Brain microvascular endothelial cell (primary cell): ENCODE results near the gene PLCD3.

ENCODE experiments used
- DNase-seq: peaks from one replicate; pipeline ENCODE4 v3.0.0-alpha.2; 2020
- H3K27ac ChIP-seq: fragments of 250-450 bp; sonication (Bioruptor Pico); 2 replicates; pipeline ENCODE4 v1.5.1; 2020; ENCODE audit warnings: mild to moderate bottlenecking, moderate library complexity
- H3K27me3 ChIP-seq: fragments of 250-450 bp; sonication (Bioruptor Pico); replicated peaks from 2 replicates; pipeline ENCODE4 v1.5.1; 2020; ENCODE audit warnings: mild to moderate bottlenecking
- H3K36me3 ChIP-seq: fragments of 250-450 bp; sonication (Bioruptor Pico); replicated peaks from 2 replicates; pipeline ENCODE4 v1.5.1; 2020; ENCODE audit warnings: mild to moderate bottlenecking
- H3K4me3 ChIP-seq: 2 replicates; pipeline ENCODE4 v1.5.1; 2011; ENCODE audit warnings: low read depth, mild to moderate bottlenecking, control low read depth, low read length, moderate library complexity
- in situ Hi-C: cut with HindIII; loops from 2 replicates; pipeline ENCODE4 v1.10.0; 2017; ENCODE audit warnings: low sequenced_read_pairs, low pct_ligation_motif_present
- TF ChIP-seq, protein P1 (sequence below): IDR thresholded peaks from 2 replicates; pipeline ENCODE4 v1.5.1; 2011; ENCODE audit warnings: low read depth, mild to moderate bottlenecking, moderate library complexity, low read length, control low read depth, inconsistent platforms; ENCODE audit errors: missing control alignments

Gene PLCD3

DNA sequence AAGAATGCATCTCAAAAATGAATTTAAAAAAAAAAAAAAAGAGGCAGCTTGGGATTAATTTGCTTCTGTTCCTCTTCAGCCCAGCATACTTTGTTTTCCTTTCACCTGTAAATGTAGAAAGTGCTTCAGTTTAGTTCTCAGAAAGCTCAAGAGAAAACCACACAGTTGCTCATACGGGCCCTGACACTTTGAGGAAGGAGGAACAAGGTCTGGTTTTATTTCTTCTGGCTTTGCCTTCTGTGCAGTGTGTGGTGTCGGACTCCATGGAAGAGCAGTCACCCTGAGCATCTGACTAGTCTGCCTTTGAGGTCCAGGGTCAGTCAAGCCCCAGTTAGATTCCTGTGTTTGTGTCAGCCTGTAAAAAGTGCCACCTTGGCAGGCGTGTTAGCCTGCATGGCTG lies 43.6 kb downstream of the PLCD3 start:
- Histone ChIP-seq H3K36me3 (peaks cover 52% of the 10 kb centered on the region), H3K4me3 (no peak overlapping the region), H3K27me3 (no peaks in the 10 kb centered on the region), H3K27ac (no peak overlapping the region)
- TF ChIP-seq, protein P1, sequence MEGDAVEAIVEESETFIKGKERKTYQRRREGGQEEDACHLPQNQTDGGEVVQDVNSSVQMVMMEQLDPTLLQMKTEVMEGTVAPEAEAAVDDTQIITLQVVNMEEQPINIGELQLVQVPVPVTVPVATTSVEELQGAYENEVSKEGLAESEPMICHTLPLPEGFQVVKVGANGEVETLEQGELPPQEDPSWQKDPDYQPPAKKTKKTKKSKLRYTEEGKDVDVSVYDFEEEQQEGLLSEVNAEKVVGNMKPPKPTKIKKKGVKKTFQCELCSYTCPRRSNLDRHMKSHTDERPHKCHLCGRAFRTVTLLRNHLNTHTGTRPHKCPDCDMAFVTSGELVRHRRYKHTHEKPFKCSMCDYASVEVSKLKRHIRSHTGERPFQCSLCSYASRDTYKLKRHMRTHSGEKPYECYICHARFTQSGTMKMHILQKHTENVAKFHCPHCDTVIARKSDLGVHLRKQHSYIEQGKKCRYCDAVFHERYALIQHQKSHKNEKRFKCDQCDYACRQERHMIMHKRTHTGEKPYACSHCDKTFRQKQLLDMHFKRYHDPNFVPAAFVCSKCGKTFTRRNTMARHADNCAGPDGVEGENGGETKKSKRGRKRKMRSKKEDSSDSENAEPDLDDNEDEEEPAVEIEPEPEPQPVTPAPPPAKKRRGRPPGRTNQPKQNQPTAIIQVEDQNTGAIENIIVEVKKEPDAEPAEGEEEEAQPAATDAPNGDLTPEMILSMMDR: no peak
- in situ Hi-C loops: no loop called here
- no peak for DNase-seq

DNA sequence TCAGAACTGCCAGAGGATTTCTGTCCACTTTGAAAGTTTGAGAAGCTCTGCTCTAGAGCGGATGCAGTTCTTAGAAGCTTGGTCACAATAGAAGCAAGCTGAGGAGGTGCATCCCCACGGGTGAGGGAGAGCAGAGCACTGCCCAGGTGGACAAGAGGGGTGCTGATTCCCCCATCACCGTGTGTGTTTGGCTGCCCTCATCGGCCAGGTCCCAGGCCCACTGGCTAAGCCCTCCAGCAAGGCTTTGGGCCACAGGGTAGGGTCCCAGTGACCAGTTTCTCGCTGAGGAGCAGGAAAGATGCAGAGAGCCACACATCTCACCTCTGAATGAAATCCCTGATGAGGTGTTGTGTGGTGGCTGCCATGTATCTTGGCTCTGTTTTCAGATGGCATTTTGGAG lies 44.3 kb downstream of the PLCD3 start:
- no peak for DNase-seq
- Histone ChIP-seq H3K27me3 (no peaks in the 10 kb centered on the region), H3K36me3 (peaks cover 55% of the 10 kb centered on the region), H3K4me3 (no peak overlapping the region), H3K27ac (no peak overlapping the region)
- in situ Hi-C loops: no loop called here
- TF ChIP-seq, protein P1: no peak

DNA sequence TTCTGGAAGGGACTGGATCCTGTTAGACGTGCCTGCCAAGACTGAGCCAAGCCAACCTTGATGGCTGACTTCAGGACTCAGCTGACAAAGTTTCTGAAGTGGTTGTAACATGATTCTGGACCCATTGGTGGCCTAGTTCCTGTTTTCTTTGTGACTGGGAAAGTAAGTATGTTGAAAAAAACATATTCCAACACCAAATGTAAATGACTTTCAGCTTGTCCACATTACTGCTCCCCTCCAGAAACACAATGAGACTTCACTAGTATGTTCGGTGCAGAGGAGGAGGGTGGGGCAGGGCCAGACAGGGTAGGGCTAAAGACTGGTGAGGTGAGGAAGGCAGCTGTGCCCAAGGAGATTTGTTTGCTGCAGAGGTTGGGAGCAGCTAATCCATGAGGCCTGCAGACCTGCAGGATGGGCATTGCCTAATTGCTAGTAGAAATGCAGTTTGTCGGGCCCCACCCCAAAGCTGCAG lies 44.8 kb downstream of the PLCD3 start:
- H3K36me3 ChIP-seq: peaks cover 59% of the 10 kb centered on the region
- in situ Hi-C loops: no loop called here
- H3K27me3 ChIP-seq: no peaks in the 10 kb centered on the region
- no peak overlapping the region for H3K27ac ChIP-seq
- peak; percentile 38 for DNase-seq
- no peak overlapping the region for H3K4me3 ChIP-seq
- TF ChIP-seq, protein P1: no peak

DNA sequence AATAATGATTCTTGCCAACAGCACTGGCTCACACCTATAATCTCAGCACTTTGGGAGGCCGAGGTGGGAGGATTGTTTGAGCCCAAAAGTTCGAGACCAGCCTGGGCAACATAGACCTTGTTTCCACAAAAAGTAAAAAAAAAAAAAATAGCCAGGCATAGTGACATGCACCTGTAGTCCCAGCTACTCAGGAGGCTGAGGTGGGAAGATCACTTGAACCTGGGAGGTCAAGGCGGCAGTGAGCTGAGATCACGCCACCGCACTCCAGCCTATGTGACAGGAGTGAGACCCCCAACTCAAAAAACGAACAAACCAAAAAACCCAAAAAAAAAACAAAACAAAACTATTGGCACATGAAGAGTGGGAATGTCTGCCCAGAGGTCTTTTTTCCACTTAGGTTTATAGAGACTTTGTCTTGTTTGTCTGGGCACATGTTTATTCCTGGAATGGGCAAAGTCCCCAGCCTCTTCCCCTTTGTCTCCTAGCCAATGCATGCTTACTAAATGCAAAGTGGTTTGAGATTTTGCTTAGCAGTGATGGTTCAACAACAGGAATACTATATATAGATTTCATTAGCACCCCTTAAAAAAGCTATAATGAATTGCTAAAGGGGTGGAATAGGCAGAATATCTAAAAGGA lies 45.3 kb downstream of the PLCD3 start:
- no peak overlapping the region for H3K27ac ChIP-seq
- in situ Hi-C loops: no loop called here
- no peaks in the 10 kb centered on the region for H3K27me3 ChIP-seq
- DNase-seq: no peak
- H3K36me3 ChIP-seq: peaks cover 62% of the 10 kb centered on the region
- no peak overlapping the region for H3K4me3 ChIP-seq
- TF ChIP-seq, protein P1: no peak

DNA sequence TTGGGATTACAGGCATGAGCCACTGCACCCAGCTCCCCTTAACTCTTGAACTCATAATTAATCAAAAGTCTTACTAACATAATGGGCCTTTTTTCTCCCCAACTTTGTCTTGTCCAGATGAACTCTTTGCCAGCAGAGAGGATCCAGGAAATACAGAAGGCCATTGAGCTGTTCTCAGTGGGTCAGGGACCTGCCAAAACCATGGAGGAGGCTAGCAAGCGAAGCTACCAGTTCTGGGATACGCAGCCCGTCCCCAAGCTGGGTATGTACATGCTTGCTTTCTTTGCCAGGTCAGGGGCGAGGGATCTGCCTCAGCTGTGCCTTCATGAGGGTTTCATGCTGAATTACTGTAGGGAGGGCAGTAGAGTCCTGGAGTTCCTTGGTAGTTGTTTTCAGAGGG lies 45.9 kb downstream of the PLCD3 start:
- TF ChIP-seq, protein P1: no peak
- Histone ChIP-seq H3K27me3 (no peaks in the 10 kb centered on the region), H3K36me3 (peaks cover 64% of the 10 kb centered on the region), H3K4me3 (no peak overlapping the region), H3K27ac (no peak overlapping the region)
- DNase-seq: no peak
- in situ Hi-C loops: no loop called here
